Measurements from ENCODE around the gene CDH23.

DNA sequence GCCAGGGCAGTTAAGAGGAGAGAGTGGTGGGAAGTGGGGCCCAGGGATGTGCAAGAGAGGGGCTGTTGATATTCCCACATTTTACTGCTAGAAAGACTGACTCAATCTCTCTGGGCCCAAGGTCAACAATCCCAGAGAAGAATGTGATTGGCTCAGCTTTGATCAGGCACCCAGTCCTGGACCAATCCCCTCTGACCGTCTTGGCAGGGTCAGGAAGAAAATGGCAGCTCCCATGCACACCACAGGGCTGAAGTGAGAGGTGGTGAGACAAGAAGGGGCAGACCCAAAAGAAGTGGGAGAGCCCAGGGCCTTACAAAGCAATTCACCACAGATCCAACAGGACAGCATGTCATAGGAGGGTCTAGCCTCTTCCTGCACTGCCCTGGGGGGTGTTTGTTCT lies 326.1 kb downstream of the CDH23 start:
- TF ChIP-seq, protein P1, sequence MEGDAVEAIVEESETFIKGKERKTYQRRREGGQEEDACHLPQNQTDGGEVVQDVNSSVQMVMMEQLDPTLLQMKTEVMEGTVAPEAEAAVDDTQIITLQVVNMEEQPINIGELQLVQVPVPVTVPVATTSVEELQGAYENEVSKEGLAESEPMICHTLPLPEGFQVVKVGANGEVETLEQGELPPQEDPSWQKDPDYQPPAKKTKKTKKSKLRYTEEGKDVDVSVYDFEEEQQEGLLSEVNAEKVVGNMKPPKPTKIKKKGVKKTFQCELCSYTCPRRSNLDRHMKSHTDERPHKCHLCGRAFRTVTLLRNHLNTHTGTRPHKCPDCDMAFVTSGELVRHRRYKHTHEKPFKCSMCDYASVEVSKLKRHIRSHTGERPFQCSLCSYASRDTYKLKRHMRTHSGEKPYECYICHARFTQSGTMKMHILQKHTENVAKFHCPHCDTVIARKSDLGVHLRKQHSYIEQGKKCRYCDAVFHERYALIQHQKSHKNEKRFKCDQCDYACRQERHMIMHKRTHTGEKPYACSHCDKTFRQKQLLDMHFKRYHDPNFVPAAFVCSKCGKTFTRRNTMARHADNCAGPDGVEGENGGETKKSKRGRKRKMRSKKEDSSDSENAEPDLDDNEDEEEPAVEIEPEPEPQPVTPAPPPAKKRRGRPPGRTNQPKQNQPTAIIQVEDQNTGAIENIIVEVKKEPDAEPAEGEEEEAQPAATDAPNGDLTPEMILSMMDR (IDR thresholded peaks at IDR 0.05 in 8 of 11, conservative IDR thresholded peaks at IDR 0.05 in 3 of 11) = no peak
- no peak for TF ChIP-seq POLR2A (IDR thresholded peaks at IDR 0.05)
